Sciatic nerve (tissue), 2 donors: Measurements from ENCODE around the gene YARS1. TPM values are rescaled to one million over a fixed set of nuclear protein-coding genes. Genes with fewer than 3 reads are reported as not detected.
A peak's percentile ranks its signal among the peaks of the same experiment; 100 is the strongest.
"Not testable (repeated sequence)": the region's sequence is repeated elsewhere in the genome, so short reads cannot be mapped to it uniquely, and the experiment has no call there.

Experiments used
- ATAC-seq: fragments of 200-7000 bp; cut with Tn5 transposase; one replicate; pipeline ENCODE4 v1.9.1; 2020; ENCODE audit warnings: mild to moderate bottlenecking, moderate library complexity
- DNase-seq: peaks from one replicate; pipeline ENCODE4 v3.0.0-alpha.2; 2020; ENCODE audit warnings: low spot score
- intact Hi-C: fragments of 100-400 bp; cut with DNase I; formaldehyde crosslinking; loops from one replicate; pipeline ENCODE4 v1.14.2; 2022
- total RNA-seq: library from RNA; stranded (reverse); fragmentation: NEBNext Ultra II Directional; extraction: Animal tissue kit (Norgen Biotek cat#: 25700); gene quantifications from one replicate; pipeline ENCODE4 v1.2.1, GENCODE V29; 2021
- donor health status: DM: no; HTN: no; CAD: no.
- donor health status: DM: no; HTN: no; CAD: no.

The YARS1 gene
- total RNA-seq, 1 donor from 2014 or later = 46.8 TPM

GRCh38 chr1:32818804-32819541, 1.8 kb upstream of the YARS1 start:
- intact Hi-C loops = no loop called here

GRCh38 chr1:32817815-32818786, 943 bp upstream of the YARS1 start:
- peak; percentile 59 for ATAC-seq
- intact Hi-C loops = no loop called here
- DNase-seq = peak; percentile 83

More at GRCh38 chr1:32818804-32819541, 1.8 kb upstream of the YARS1 start:
- DNase-seq (no peak), ATAC-seq (no peak)

GRCh38 chr1:32816676-32817158, 441 bp downstream of the YARS1 start:
- DNase-seq (no peak), ATAC-seq (no peak)
- intact Hi-C loops = no loop called here

GRCh38 chr1:32813941-32814739, 3.0 kb downstream of the YARS1 start:
- intact Hi-C loops = no loop called here
- no peak for DNase-seq

GRCh38 chr1:32811917-32812316, 5.2 kb downstream of the YARS1 start:
- intact Hi-C loops = no loop called here
- no peak for ATAC-seq
- DNase-seq = no peak

More at GRCh38 chr1:32813941-32814739, 3.0 kb downstream of the YARS1 start:
- ATAC-seq = no peak

GRCh38 chr1:32811265-32811664, 5.9 kb downstream of the YARS1 start:
- intact Hi-C loops = no loop called here
- no peak for DNase-seq
- no peak for ATAC-seq

- no peak for DNase-seq
- intact Hi-C loops = no loop called here
- no peak for ATAC-seq
These were observed 6.8 kb downstream of the YARS1 start for GRCh38 chr1:32810358-32810757.

GRCh38 chr1:32808580-32808979, 8.6 kb downstream of the YARS1 start:
- intact Hi-C loops = no loop called here
- ATAC-seq (no peak), DNase-seq (no peak)

- DNase-seq (no peak), ATAC-seq (no peak)
- intact Hi-C loops = no loop called here
These were observed 10.1 kb downstream of the YARS1 start for GRCh38 chr1:32806910-32807523.

- no peak for ATAC-seq
- intact Hi-C loops = no loop called here
- no peak for DNase-seq
These were observed 10.9 kb downstream of the YARS1 start for GRCh38 chr1:32806290-32806689.

- intact Hi-C loops, DNase-seq, ATAC-seq: not testable (repeated sequence)
These were observed 12.7 kb downstream of the YARS1 start for GRCh38 chr1:32804460-32804859.

- intact Hi-C loops = no loop called here
- ATAC-seq = no peak
- DNase-seq = no peak
These were observed 16.0 kb downstream of the YARS1 start for GRCh38 chr1:32801096-32801715.

GRCh38 chr1:32798679-32799416, 18.3 kb downstream of the YARS1 start:
- DNase-seq (no peak), ATAC-seq (no peak)
- intact Hi-C loops = no loop called here

- intact Hi-C loops = no loop called here
- ATAC-seq (no peak), DNase-seq (no peak)
These were observed 19.0 kb downstream of the YARS1 start for GRCh38 chr1:32798191-32798590.

- ATAC-seq = no peak
- no peak for DNase-seq
- intact Hi-C loops = no loop called here
These were observed 19.7 kb downstream of the YARS1 start for GRCh38 chr1:32797456-32797855.

- intact Hi-C loops, DNase-seq: not testable (repeated sequence)
These were observed 21.4 kb downstream of the YARS1 start for GRCh38 chr1:32795763-32796162.

GRCh38 chr1:32791881-32792280, 25.3 kb downstream of the YARS1 start:
- ATAC-seq = no peak
- intact Hi-C loops = loop anchor here (1.0 kb wide), 1 partner anchor 38 kb away; no protein-coding TSS in a partner anchor
- DNase-seq = no peak

More at GRCh38 chr1:32795763-32796162, 21.4 kb downstream of the YARS1 start:
- not testable (repeated sequence) for ATAC-seq
